Hepatocyte (in vitro differentiated cells): ENCODE data around the gene STK24. TPM values are rescaled to one million over a fixed set of nuclear protein-coding genes. Genes with fewer than 3 reads are reported as not detected.

Source experiments
- DNase-seq: peaks from one replicate; pipeline ENCODE4 v3.0.0-alpha.2; 2016; ENCODE audit warnings: low spot score
- H2AFZ ChIP-seq: fragments of 200-600 bp; sonication (generic); 2 replicates; pipeline ENCODE4 v1.6.0; 2016; ENCODE audit warnings: antibody characterized with exemption, mild to moderate bottlenecking
- H3K27ac ChIP-seq: fragments of 200-600 bp; sonication (generic); 2 replicates; pipeline ENCODE4 v1.5.1; 2016; ENCODE audit warnings: mild to moderate bottlenecking
- H3K27me3 ChIP-seq: fragments of 200-600 bp; sonication (generic); 2 replicates; pipeline ENCODE4 v1.6.1; 2016
- H3K36me3 ChIP-seq: fragments of 200-600 bp; sonication (generic); replicated peaks from 2 replicates; pipeline ENCODE4 v1.5.1; 2016; ENCODE audit warnings: low read depth; ENCODE audit not compliant: insufficient read depth
- H3K4me1 ChIP-seq: fragments of 200-600 bp; sonication (generic); 2 replicates; pipeline ENCODE4 v1.5.1; 2016; ENCODE audit warnings: mild to moderate bottlenecking, moderate library complexity; ENCODE audit not compliant: insufficient read depth
- H3K4me2 ChIP-seq: fragments of 200-600 bp; sonication (generic); 2 replicates; pipeline ENCODE4 v1.6.0; 2016
- H3K4me3 ChIP-seq: fragments of 200-600 bp; sonication (generic); 2 replicates; pipeline ENCODE4 v1.5.1; 2016; ENCODE audit warnings: mild to moderate bottlenecking
- H3K79me2 ChIP-seq: fragments of 200-600 bp; sonication (generic); 2 replicates; pipeline ENCODE4 v1.6.0; 2017; ENCODE audit warnings: mild to moderate bottlenecking
- H3K9me2 ChIP-seq: fragments of 200-600 bp; sonication (generic); replicated peaks from 2 replicates; pipeline ENCODE4 v1.6.0; 2017; ENCODE audit warnings: mild to moderate bottlenecking; ENCODE audit not compliant: insufficient read depth
- H3K9me3 ChIP-seq: fragments of 200-600 bp; sonication (generic); 2 replicates; pipeline ENCODE4 v1.5.1; 2016; ENCODE audit warnings: low read depth, mild to moderate bottlenecking
- H4K20me1 ChIP-seq: fragments of 200-600 bp; sonication (generic); 2 replicates; pipeline ENCODE4 v1.6.0; 2016; ENCODE audit warnings: mild to moderate bottlenecking; ENCODE audit not compliant: insufficient read depth, poor library complexity, severe bottlenecking
- CTCF ChIP-seq: fragments of 200-600 bp; sonication (generic); IDR thresholded peaks from 2 replicates; pipeline ENCODE4 v1.5.1; 2016; ENCODE audit warnings: antibody characterized with exemption, mild to moderate bottlenecking; ENCODE audit not compliant: poor library complexity
- EZH2 ChIP-seq: fragments of 200-600 bp; sonication (generic); IDR thresholded peaks from 2 replicates; pipeline ENCODE4 v1.6.1; 2016; ENCODE audit warnings: antibody characterized with exemption, mild to moderate bottlenecking, borderline replicate concordance
- EZH2phosphoT487 ChIP-seq: fragments of 200-600 bp; sonication (generic); IDR thresholded peaks from one replicate; pipeline ENCODE4 v1.6.1; 2018; ENCODE audit warnings: antibody characterized with exemption, mild to moderate bottlenecking, low read depth, moderate library complexity; ENCODE audit not compliant: unreplicated experiment, severe bottlenecking
- WGBS: methylation state at CpG from one replicate; pipeline ENCODE4 v1.1.6; 2016; ENCODE audit warnings: low lambda C conversion rate; ENCODE audit errors: missing lambda C conversion rate; 5-methylcytosine and 5-hydroxymethylcytosine counted together
- polyA plus RNA-seq: library from polyadenylated mRNA; unstranded; fragments of >200 nt; fragmentation: Nextera tagmentation; extraction: Ambion mirVana; gene quantifications from 2 replicates; pipeline ENCODE4 v1.2.1, GENCODE V29; 2016
- total RNA-seq: library from RNA; depleted of rRNA; stranded (reverse); fragments of >200 nt; gene quantifications from 2 replicates; pipeline ENCODE4 v1.2.3, GENCODE V29; 2014

Gene STK24
- total and polyA plus RNA-seq, 2 experiments from 2014 or later: 71.2 to 74.4 TPM

- no peak overlapping the region for H3K27ac ChIP-seq
- H3K79me2 ChIP-seq: no peaks in the 10 kb centered on the region
- no peaks in the 10 kb centered on the region for H3K4me1 ChIP-seq
- WGBS: 88% methylated on average over 7 of the region's 7 CpGs
- TF ChIP-seq CTCF (no peak), EZH2 (no peak)
- no peaks in the 10 kb centered on the region for H3K27me3 ChIP-seq
- H4K20me1 ChIP-seq: no peaks in the 10 kb centered on the region
- no peak for DNase-seq
- no peaks in the 10 kb centered on the region for H3K9me2 ChIP-seq
- H3K4me2 ChIP-seq: no peak overlapping the region
- H2AFZ ChIP-seq: no peak overlapping the region
- H3K36me3 ChIP-seq: no peaks in the 10 kb centered on the region
- no peak overlapping the region for H3K4me3 ChIP-seq
- no peaks in the 10 kb centered on the region for H3K9me3 ChIP-seq
Measured at GRCh38 chr13:98423417-98423816, 153.5 kb downstream of the STK24 start.

GRCh38 chr13:98422046-98422445 is 154.9 kb downstream of the STK24 start:
- no peaks in the 10 kb centered on the region for H3K9me3 ChIP-seq
- no peaks in the 10 kb centered on the region for H3K27me3 ChIP-seq
- H3K4me3 ChIP-seq: no peak overlapping the region
- no peaks in the 10 kb centered on the region for H3K79me2 ChIP-seq
- H2AFZ ChIP-seq: no peak overlapping the region
- peaks cover under 1% of the 10 kb centered on the region for H3K4me1 ChIP-seq
- no peaks in the 10 kb centered on the region for H3K36me3 ChIP-seq
- 96% methylated on average over 9 of the region's 9 CpGs for WGBS
- no peaks in the 10 kb centered on the region for H3K9me2 ChIP-seq
- DNase-seq: no peak
- TF ChIP-seq EZH2: no peak
- no peak for TF ChIP-seq EZH2phosphoT487
- TF ChIP-seq CTCF: no peak
- no peak overlapping the region for H3K4me2 ChIP-seq
- H4K20me1 ChIP-seq: no peaks in the 10 kb centered on the region
- no peak overlapping the region for H3K27ac ChIP-seq

- TF ChIP-seq EZH2: no peak
- TF ChIP-seq EZH2phosphoT487: no peak
- no peak for TF ChIP-seq CTCF
- Histone ChIP-seq H3K4me2 (no peak overlapping the region), H3K9me3 (no peaks in the 10 kb centered on the region), H3K9me2 (no peaks in the 10 kb centered on the region), H4K20me1 (no peaks in the 10 kb centered on the region), H3K27me3 (no peaks in the 10 kb centered on the region), H3K27ac (no peak overlapping the region), H3K4me3 (no peak overlapping the region), H2AFZ (no peak overlapping the region), H3K79me2 (no peaks in the 10 kb centered on the region), H3K4me1 (peaks cover 9% of the 10 kb centered on the region), H3K36me3 (no peaks in the 10 kb centered on the region)
- DNase-seq: no peak
- WGBS: 90% methylated on average over 6 of the region's 6 CpGs
Measured at GRCh38 chr13:98420554-98421175, 156.2 kb downstream of the STK24 start.
